Ascending aorta (tissue), 2 donors: ENCODE results near the gene ACOT8. TPM values are rescaled to one million over a fixed set of nuclear protein-coding genes. Genes with fewer than 3 reads are reported as not detected.

Source experiments
- DNase-seq, 2 donors: peaks; one replicate each; pipeline ENCODE4 v3.0.0-alpha.2; 2019; ENCODE audit warnings: low spot score in 2 of 2
- H3K27ac ChIP-seq, 2 donors: fragments of 200-600 bp; sonication (generic); one replicate each; pipeline ENCODE4 v1.5.1; 2016 to 2017; ENCODE audit warnings: mild to moderate bottlenecking in 1 of 2
- H3K27me3 ChIP-seq: fragments of 200-600 bp; sonication (generic); one replicate; pipeline ENCODE4 v1.5.1; 2017
- H3K36me3 ChIP-seq, 2 donors: fragments of 200-600 bp; sonication (generic); one replicate each; pipeline ENCODE4 v1.5.1; 2016
- H3K4me1 ChIP-seq, 2 donors: fragments of 200-600 bp; sonication (generic); one replicate each; pipeline ENCODE4 v1.5.1; 2016 to 2017; ENCODE audit warnings: mild to moderate bottlenecking in 1 of 2
- H3K4me3 ChIP-seq, 2 donors: fragments of 200-600 bp; sonication (generic); one replicate each; pipeline ENCODE4 v1.5.1; 2016 to 2017; ENCODE audit warnings: mild to moderate bottlenecking in 1 of 2
- H3K9me3 ChIP-seq, 2 donors: fragments of 200-600 bp; sonication (generic); one replicate each; pipeline ENCODE4 v1.5.1; 2016
- intact Hi-C: fragments of 100-400 bp; cut with DNase I; formaldehyde crosslinking; loops from one replicate; pipeline ENCODE4 v1.15.1; 2023
- total RNA-seq: library from RNA; depleted of rRNA; stranded (reverse); fragments of >200 nt; gene quantifications from one replicate; pipeline ENCODE4 v1.1.0, GENCODE V29; 2016
- TF ChIP-seq, protein P1 (sequence below), 3 experiments: fragments of 200-600 bp in 2 of 3; fragments of 450-650 bp in 1 of 3; sonication (generic) in 2 of 3; IDR thresholded peaks; one replicate each; pipeline ENCODE4 v1.5.1; 2016 to 2019; ENCODE audit warnings: antibody characterized with exemption in 3 of 3, mild to moderate bottlenecking in 1 of 3, moderate library complexity in 1 of 3

ACOT8 gene
- total RNA-seq, 1 donor from 2014 or later, result 34.4 TPM

DNA sequence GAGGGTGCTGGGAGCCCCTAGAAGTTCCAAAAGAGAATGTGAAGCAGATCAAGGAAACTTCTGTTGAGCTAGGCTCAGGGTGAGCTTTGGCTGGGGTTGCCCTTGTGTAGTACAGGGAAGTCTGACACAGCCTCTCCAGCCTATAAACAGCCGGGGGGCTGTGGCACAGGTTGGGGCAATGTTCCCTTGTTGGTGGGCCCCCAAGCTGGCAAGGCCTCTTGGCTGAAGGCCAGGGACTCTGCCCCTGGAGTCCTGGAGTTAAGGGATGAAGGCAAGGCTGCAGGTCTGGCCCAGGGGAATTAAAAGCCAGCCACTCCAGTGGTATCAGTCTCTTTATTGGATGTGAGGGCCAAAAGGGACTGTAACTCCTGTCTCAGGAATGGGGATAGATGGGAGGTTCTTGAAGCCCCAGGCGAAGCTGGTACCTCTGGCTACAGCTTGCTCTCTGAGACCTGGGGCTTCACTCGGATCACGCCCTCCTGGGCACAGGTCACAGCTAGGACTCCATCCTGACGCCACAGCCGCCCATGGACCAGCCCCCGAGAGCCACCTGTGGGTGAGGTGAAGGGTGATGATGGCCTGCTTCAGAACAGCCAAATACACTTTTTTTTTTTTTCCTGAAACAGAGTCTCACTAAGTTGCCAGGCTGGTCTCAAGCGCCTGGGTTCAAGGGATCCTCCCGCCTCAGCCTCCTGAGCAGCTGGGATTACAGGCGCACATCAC lies 15.6 kb downstream of the ACOT8 start:
- H3K36me3 ChIP-seq, result peaks cover 44 to 61% of the 10 kb centered on the region in 2 donors

DNA sequence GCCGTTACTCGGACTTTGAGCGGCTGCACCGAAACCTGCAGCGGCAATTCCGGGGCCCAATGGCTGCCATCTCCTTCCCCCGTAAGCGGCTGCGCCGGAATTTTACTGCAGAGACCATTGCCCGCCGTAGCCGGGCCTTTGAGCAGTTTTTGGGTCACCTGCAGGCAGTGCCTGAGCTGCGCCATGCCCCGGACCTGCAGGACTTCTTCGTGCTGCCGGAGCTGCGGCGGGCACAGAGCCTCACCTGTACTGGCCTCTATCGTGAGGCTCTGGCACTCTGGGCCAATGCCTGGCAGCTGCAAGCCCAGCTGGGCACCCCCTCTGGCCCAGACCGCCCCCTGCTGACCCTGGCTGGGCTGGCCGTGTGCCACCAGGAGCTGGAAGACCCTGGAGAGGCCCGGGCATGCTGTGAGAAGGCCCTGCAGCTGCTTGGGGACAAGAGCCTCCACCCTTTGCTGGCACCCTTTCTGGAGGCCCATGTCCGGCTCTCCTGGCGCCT lies 16.4 kb downstream of the ACOT8 start:
- Histone ChIP-seq H3K36me3 (peaks cover 41 to 55% of the 10 kb centered on the region in 2 donors), H3K4me3 (no peak overlapping the region), H3K9me3 (no peaks in the 10 kb centered on the region), H3K27me3 (no peaks in the 10 kb centered on the region), H3K27ac (peak overlapping the region in 1 of 2 donors; percentile 27), H3K4me1 (peaks cover 5 to 16% of the 10 kb centered on the region in 2 donors)
- no peak for DNase-seq
- intact Hi-C loops, result no loop called here
- TF ChIP-seq, protein P1, sequence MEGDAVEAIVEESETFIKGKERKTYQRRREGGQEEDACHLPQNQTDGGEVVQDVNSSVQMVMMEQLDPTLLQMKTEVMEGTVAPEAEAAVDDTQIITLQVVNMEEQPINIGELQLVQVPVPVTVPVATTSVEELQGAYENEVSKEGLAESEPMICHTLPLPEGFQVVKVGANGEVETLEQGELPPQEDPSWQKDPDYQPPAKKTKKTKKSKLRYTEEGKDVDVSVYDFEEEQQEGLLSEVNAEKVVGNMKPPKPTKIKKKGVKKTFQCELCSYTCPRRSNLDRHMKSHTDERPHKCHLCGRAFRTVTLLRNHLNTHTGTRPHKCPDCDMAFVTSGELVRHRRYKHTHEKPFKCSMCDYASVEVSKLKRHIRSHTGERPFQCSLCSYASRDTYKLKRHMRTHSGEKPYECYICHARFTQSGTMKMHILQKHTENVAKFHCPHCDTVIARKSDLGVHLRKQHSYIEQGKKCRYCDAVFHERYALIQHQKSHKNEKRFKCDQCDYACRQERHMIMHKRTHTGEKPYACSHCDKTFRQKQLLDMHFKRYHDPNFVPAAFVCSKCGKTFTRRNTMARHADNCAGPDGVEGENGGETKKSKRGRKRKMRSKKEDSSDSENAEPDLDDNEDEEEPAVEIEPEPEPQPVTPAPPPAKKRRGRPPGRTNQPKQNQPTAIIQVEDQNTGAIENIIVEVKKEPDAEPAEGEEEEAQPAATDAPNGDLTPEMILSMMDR (IDR thresholded peaks at IDR 0.05), result no peak

More for the DNA sequence above, 15.6 kb downstream of the ACOT8 start:
- no peaks in the 10 kb centered on the region for H3K27me3 ChIP-seq
- TF ChIP-seq, protein P1 (IDR thresholded peaks at IDR 0.05), result no peak
- intact Hi-C loops, result no loop called here
- no peak for DNase-seq
- H3K4me1 ChIP-seq, result peaks cover 3 to 13% of the 10 kb centered on the region in 2 donors
- no peaks in the 10 kb centered on the region for H3K9me3 ChIP-seq
- peak overlapping the region; percentile 34 to 53 for H3K27ac ChIP-seq
- no peak overlapping the region for H3K4me3 ChIP-seq

DNA sequence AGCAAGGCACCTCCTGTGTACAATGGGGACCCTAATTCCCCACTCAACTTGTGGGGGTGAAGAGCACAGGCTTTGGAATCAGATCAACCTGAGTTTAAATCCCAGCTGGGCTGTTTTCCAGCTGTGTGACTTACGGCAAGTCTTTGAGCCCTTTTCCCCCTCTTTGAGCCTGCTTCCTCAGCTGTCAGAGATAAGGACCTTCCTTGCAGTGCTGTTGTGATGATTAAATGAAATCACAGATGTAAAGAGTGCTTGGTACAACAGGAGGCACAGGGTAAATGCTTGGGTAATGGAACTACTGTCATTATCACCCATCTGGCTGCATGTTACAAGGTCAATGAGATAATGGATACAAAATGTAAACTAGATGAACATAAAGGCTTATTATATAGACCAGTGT lies 20.4 kb downstream of the ACOT8 start:
- H3K36me3 ChIP-seq, result peaks cover 25 to 27% of the 10 kb centered on the region in 2 donors
- TF ChIP-seq, protein P1 (IDR thresholded peaks at IDR 0.05), result no peak
- H3K4me1 ChIP-seq, result peaks cover 23 to 36% of the 10 kb centered on the region in 2 donors
- H3K27ac ChIP-seq, result peak overlapping the region; percentile 44 to 96
- DNase-seq, result no peak
- H3K9me3 ChIP-seq, result no peaks in the 10 kb centered on the region
- H3K4me3 ChIP-seq, result peak overlapping the region in 1 of 2 donors; percentile 92
- intact Hi-C loops, result loop anchor here (1.0 kb wide), 1 partner anchor 38 kb away; no protein-coding TSS in a partner anchor
- no peaks in the 10 kb centered on the region for H3K27me3 ChIP-seq

DNA sequence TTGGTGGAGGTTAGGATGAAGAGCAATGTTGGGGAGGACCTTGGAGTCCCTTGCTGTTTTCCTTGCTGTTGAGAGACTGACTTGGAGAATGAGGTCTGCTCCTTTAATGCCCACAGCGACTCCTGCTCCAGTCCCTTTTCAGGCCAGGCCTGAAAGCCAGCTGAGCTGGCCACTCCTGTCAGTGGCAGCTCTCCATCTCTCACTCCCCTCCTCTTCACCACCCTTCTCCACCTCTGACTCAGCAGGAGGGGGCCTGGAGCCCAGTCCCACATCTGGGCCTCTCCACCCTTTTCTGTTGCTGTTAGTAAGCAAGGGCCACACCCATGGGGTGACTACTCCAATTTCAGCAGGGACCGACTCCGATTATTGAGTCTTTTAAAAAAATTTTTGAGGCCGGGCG lies 21.4 kb downstream of the ACOT8 start:
- peak in 1 of 2 donors; percentile 85 for DNase-seq
- TF ChIP-seq, protein P1 (IDR thresholded peaks at IDR 0.05), result no peak
- Histone ChIP-seq H3K4me3 (peak overlapping the region; percentile 60 to 92), H3K27ac (peak overlapping the region; percentile 96 to 97), H3K36me3 (peaks cover 17% of the 10 kb centered on the region in 2 donors), H3K9me3 (no peaks in the 10 kb centered on the region), H3K4me1 (peaks cover 23 to 31% of the 10 kb centered on the region in 2 donors), H3K27me3 (no peaks in the 10 kb centered on the region)
- intact Hi-C loops, result loop anchor here (1.0 to 2.0 kb wide), 3 partner anchors 21 to 55 kb away; partner anchors contain the start of genes ACOT8, CTSA, NEURL2 and ZSWIM3

DNA sequence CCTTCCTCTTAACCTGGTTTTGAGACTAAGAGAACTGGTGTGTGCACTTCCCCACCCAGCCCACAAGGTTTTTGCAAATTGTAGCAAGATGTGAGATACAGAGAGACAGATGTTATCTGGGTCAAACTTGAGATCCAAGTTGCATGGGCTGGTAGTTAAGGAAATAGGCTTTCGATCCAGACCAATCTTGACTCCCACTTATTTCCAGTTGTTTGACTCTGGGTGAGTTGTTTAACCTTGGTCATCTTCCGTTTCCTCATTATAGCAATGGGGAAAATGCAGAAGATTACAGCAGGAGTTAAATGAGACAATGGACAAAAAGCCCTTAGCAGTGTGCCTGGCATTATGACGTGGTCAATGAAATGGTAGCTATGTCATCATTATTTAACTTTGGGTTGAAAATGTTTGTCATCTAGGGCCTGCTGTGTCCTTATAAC lies 21.8 kb downstream of the ACOT8 start:
- peak overlapping the region; percentile 60 to 92 for H3K4me3 ChIP-seq
- intact Hi-C loops, result loop anchor here (2.0 kb wide), 2 partner anchors 21 to 55 kb away; partner anchors contain the start of genes ACOT8, CTSA, NEURL2 and ZSWIM3
- H3K27ac ChIP-seq, result peak overlapping the region; percentile 96 to 97
- peaks cover 12% of the 10 kb centered on the region in 2 donors for H3K36me3 ChIP-seq
- TF ChIP-seq, protein P1 (IDR thresholded peaks at IDR 0.05), result no peak
- H3K27me3 ChIP-seq, result no peaks in the 10 kb centered on the region
- H3K4me1 ChIP-seq, result peaks cover 23 to 30% of the 10 kb centered on the region in 2 donors
- no peaks in the 10 kb centered on the region for H3K9me3 ChIP-seq
- no peak for DNase-seq
